RPMI7951 (cell line): ENCODE measurements around the gene NRF1. TPM values are rescaled to one million over a fixed set of nuclear protein-coding genes. Genes with fewer than 3 reads are reported as not detected.
"Not testable (repeated sequence)": the region's sequence is repeated elsewhere in the genome, so short reads cannot be mapped to it uniquely, and the experiment has no call there.

Source experiments
- DNase-seq: peaks from one replicate; pipeline ENCODE4 v3.0.0-alpha.2; 2012; ENCODE audit warnings: low read depth
- total RNA-seq: library from RNA; depleted of rRNA; stranded (reverse); fragments of >200 nt; shearing (Covaris generic); gene quantifications from 2 replicates; pipeline ENCODE4 v1.2.3, GENCODE V29; 2014; rRNA removed

The NRF1 gene
- total RNA-seq, result 7.2 and 8.7 TPM in 2 replicates

GRCh38 chr7:129611246-129612111, at the start of gene NRF1:
TSS of gene NRF1 (plus strand) at chr7:129611720. CDS start at chr7:129657352, 45,632 bp downstream.
- DNase-seq, result peak; percentile 88

GRCh38 chr7:129566323-129566722, 45.2 kb upstream of the NRF1 start:
- not testable (repeated sequence) for DNase-seq

- DNase-seq, result no peak
Measured at GRCh38 chr7:129567377-129567776, 44.1 kb upstream of the NRF1 start.

DNA sequence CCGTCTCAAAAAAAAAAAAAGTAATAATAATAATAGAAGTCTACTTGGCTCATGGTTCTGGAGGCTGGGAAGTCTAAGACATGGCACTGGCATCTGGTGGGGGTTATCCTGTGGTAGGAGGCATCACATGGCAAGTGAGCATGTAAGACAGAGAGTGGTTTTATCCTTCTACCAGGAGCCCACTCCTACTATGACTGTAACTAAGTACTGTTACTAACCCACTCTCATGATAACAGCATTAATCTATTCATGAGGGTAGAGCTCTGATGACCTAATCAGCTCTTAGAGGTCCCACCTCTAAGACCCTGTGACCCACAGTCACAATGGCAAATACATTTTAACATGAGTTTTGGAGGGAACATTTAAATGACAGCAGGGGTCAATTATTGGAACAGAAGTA, 43.3 kb upstream of the NRF1 start:
- no peak for DNase-seq

DNA sequence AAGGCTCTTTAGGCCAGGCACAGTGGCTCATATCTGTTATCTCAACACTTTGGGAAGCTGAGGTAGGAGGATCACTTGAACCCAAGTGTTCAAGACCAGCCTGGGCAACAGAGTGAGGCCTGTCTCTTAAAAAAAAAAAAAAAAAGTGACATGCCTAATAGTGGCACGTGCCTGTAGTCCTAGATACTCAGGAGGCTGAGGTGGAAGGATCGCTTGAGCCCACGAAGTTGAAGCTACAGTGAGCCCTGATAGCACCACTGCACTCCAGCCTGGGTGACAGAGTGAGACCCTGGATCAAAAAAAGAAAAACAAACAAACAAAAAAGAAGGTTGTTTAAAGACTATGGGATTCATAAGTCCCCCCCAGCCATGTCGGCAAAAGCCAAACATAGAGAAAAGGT, 42.2 kb upstream of the NRF1 start:
- no peak for DNase-seq

GRCh38 chr7:129569811-129570215, 41.7 kb upstream of the NRF1 start:
- peak; percentile 95 for DNase-seq

DNA sequence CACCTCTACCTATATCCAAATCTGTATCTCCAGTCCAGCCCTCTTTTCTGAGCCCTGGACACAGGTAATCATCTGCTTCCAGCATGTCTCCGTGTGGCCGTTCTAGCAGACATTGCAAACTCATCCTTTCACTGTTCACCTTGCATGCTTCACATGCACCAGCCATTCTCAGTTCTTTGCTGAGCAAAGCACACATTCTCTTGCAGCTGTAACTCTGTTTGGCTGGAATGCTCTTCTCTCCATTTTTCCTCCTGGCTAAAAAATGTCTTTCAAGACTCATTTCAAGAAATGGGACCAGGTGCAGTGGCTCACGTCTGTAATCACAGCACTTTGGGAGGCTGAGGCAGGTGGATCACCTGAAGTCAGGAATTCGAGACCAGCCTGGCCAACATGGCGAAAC, 40.3 kb upstream of the NRF1 start:
- DNase-seq, result no peak

GRCh38 chr7:129572205-129572604, 39.3 kb upstream of the NRF1 start:
- no peak for DNase-seq

DNA sequence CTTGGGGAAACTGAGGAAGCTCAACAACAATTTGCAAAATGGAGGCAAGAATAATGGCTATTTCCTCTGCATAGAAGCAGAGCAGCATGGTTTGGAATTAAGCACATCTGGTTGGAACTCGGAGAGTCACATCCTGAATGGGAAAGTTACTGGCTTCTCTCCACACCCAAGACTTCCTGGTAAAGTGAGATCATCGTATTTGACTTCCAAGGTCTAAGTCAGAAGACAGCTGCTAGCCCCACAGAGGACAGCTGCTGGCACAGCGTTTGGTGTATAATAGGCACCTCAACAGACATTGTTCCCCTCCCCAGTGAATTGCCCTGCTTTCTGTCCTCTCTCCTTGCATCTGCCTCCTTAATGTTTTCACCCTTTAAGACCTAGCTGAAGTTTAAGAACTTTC, 37.0 kb upstream of the NRF1 start:
- peak; percentile 92 for DNase-seq

- DNase-seq, result no peak
Measured at GRCh38 chr7:129575699-129576098, 35.8 kb upstream of the NRF1 start.

- no peak for DNase-seq
Measured at GRCh38 chr7:129576138-129576537, 35.4 kb upstream of the NRF1 start.

DNA sequence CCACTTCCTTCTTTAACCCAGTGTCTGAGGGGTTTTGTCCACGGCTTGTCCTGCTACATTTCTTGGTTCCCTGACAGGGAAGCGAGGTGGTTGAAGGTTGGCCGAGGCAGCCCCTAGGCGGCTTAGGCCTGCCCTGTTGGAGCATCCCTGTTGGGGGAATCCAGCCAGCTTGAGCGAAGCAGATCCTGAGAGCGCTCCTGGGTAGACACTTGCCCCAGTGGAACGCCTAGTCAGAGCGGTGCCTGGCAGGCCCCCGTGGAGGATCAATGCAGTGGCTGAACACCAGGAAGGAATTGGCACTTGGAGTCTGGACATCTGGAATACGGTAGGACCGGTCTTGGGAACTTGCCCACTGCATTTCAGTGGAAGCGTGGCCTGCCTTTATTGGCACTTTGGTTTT, 32.7 kb upstream of the NRF1 start:
- no peak for DNase-seq

GRCh38 chr7:129586179-129586578, 25.3 kb upstream of the NRF1 start:
- DNase-seq, result not testable (repeated sequence)

DNA sequence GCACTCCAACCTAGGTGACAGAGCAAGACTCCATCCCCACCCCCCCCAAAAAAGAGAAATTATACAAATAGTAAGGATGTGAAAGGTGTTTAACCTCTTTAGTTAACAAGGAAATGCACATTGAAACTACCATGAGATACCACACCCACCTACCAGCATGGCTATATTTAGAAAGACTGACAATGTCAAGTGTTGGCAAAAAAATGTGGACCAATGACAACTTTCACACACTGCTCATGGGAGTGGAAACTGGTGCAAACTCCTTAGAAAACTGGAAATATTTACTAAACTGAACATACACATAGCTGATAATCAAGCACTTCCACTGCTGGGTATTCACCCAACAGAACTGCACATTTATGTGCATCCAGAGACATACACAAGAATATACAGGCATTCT, 23.3 kb upstream of the NRF1 start:
- DNase-seq, result no peak

GRCh38 chr7:129591868-129592267, 19.7 kb upstream of the NRF1 start:
- DNase-seq, result no peak

- peak; percentile 62 for DNase-seq
Measured at GRCh38 chr7:129596386-129596785, 15.1 kb upstream of the NRF1 start.

GRCh38 chr7:129597672-129598071, 13.8 kb upstream of the NRF1 start:
- no peak for DNase-seq

DNA sequence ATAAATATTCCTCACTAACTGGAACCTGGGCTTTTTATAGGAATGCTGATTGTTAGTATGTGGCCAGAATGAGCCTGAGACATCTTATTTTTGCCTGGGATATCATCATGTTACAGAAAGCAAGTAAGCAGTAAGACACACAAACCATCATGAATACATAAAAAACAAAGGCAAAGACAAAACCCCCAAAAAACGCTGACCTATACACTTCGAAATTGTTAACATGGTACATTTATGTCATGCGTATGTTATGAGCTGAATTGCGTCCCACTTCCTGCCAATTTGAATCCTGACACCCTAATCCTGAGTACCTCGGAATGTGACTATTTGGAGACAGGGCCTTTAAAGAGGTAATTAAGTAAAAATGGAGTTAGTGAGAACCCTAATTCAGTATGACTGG, 12.3 kb upstream of the NRF1 start:
- no peak for DNase-seq

DNA sequence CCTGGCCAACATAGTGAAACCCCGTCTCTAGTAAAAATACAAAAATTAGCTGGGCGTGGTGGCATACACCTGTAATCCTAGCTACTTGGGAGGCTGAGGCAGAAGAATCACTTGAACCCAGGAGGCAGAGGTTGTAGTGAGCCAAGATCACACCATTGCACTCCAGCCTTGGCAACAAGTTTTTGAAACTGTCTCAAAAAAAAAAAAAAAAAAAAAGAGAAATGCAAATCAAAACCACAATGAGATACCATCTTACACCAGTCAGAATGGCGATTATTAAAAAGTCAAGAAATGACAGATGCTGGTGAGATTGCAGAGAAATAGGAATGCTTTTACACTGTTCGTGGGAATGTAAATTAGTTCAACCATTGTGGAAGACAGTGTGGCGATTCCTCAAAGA, 7.9 kb upstream of the NRF1 start:
- not testable (repeated sequence) for DNase-seq

- not testable (repeated sequence) for DNase-seq
Measured at GRCh38 chr7:129604021-129604420, 7.5 kb upstream of the NRF1 start.

DNA sequence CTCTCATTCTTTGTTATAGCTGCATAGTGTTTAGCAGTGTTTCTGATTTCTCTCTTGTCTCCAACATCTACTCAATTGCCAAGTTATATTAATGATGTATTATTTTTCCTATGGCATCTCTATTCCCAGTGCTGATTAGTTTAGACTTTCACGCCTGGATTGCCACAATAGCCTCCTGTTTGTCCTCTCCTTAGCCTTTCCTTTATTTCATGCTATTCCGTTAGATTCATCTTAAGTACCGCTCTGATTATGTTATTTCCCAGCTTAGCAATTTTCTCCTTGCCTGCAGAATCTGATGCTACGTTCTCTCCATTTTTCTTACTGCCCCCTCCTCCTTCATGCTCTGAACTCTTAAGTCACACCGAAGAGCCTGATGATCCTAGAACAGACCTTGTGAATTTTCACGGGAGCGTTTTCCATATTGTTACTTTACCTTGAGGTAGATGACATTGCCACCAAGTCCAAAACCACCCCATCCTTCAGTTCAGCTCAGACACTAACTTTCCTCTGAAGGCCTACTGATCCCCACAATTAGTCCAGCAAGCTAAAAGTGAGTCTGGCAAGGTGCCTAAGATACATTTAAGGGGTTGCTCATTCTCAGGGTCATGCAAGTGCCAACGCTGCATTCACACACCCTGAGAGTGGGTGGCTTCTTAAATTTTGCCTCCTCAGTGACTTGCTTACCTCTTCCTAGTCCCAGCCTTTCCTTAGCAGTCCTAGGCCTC, 6.6 kb upstream of the NRF1 start:
- DNase-seq, result no peak

DNA sequence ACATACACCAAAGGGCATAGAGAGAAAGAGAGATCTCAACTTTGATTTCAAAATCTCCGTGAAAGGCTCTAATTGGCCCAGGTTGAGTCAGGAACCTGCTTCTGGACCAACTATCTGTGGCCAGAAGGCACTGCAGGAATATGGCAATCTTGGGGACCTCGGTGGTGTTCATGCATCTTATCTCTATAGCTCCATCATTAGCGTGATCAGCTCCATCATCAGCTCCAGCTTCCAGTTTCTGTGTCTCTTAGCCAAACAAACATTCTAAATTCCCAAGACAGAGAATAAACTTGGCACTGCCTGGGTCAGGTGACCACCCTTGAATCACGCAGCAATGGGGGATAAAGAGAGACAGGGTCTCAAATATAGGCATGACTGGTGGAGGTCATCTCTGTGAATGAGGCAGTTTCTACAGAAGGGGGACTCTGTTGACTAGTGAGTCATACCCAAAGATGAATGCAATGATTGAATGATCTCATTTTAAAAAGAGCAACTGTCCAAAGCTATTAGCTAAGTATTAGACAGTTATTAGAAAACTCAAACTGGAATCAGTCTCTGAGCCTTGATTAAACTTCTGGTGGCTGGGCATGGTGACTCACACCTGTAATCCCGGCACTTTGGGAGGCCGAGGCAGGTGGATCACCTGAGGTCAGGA, 5.4 kb upstream of the NRF1 start:
- no peak for DNase-seq

DNA sequence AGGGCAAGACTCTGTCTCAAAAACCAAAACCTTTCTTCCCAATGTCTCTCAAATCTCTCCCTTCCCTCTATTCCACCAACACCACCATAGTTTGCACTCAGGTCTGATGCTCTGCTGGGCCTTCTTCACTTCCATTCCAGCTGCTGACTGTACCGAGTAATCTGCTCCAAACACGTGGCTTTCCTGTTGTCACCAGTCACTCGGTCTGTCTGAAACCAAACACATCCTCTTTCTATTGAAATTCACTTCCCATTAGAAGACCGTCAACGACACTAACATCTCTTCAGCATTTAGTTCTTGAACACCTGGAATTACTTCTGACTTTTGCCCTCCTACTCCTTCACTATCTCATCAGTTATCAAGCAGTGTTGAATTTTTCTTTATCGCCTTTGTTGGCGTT, 4.7 kb upstream of the NRF1 start:
- no peak for DNase-seq
